Glutamatergic neuron (in vitro differentiated cells): ENCODE data around the gene GABRG3. TPM values are rescaled to one million over a fixed set of nuclear protein-coding genes. Genes with fewer than 3 reads are reported as not detected.

Experiments
- DNase-seq: peaks from one replicate; pipeline ENCODE4 v3.0.0; 2022
- H3K27ac Mint-ChIP-seq: one replicate; pipeline ENCODE4 v1.8.0; 2020; ENCODE audit warnings: mild to moderate bottlenecking, mixed read lengths, inconsistent platforms; ENCODE audit not compliant: unreplicated experiment
- H3K27me3 Mint-ChIP-seq: one replicate; pipeline ENCODE4 v1.8.0; 2020; ENCODE audit warnings: mild to moderate bottlenecking, moderate library complexity, mixed read lengths, inconsistent platforms; ENCODE audit not compliant: unreplicated experiment
- H3K36me3 Mint-ChIP-seq: one replicate; pipeline ENCODE4 v1.8.0; 2020; ENCODE audit warnings: mild to moderate bottlenecking, mixed read lengths, inconsistent platforms; ENCODE audit not compliant: unreplicated experiment
- H3K4me1 Mint-ChIP-seq: one replicate; pipeline ENCODE4 v1.8.0; 2020; ENCODE audit warnings: mild to moderate bottlenecking, low read depth, mixed read lengths, inconsistent platforms; ENCODE audit not compliant: unreplicated experiment
- H3K4me3 Mint-ChIP-seq: one replicate; pipeline ENCODE4 v1.8.0; 2020; ENCODE audit warnings: mild to moderate bottlenecking, mixed read lengths, inconsistent platforms; ENCODE audit not compliant: unreplicated experiment
- H3K9me3 Mint-ChIP-seq: one replicate; pipeline ENCODE4 v1.8.0; 2020; ENCODE audit warnings: mild to moderate bottlenecking, moderate library complexity, mixed read lengths, inconsistent platforms; ENCODE audit not compliant: unreplicated experiment
- CTCF ChIP-seq: fragments of 200-600 bp; sonication (generic); IDR thresholded peaks from one replicate; pipeline ENCODE4 v1.5.0; 2021; ENCODE audit not compliant: partially characterized antibody, unreplicated experiment
- total RNA-seq: library from RNA; stranded (reverse); fragmentation: NEBNext Ultra II Directional; extraction: Animal tissue kit (Norgen Biotek cat#: 25700); gene quantifications from one replicate; pipeline ENCODE4 v1.2.1, GENCODE V29; 2021; ENCODE audit not compliant: unreplicated experiment

Gene GABRG3
- total RNA-seq, 1 donor from 2014 or later = 1.3 TPM

- no peak for DNase-seq
- H3K4me3 Mint-ChIP-seq = no peak overlapping the region
- no peaks in the 10 kb centered on the region for H3K36me3 Mint-ChIP-seq
- peaks cover 22% of the 10 kb centered on the region for H3K4me1 Mint-ChIP-seq
- no peak overlapping the region for H3K27ac Mint-ChIP-seq
- no peaks in the 10 kb centered on the region for H3K27me3 Mint-ChIP-seq
- H3K9me3 Mint-ChIP-seq = peaks cover 6% of the 10 kb centered on the region
- TF ChIP-seq CTCF = no peak
These were observed 287.3 kb downstream of the GABRG3 start for GRCh38 chr15:27258287-27258686.

GRCh38 chr15:27260523-27260922 is 289.5 kb downstream of the GABRG3 start:
- TF ChIP-seq CTCF = no peak
- Mint-ChIP-seq H3K9me3 (peaks cover 6% of the 10 kb centered on the region), H3K36me3 (no peaks in the 10 kb centered on the region), H3K4me3 (no peak overlapping the region), H3K27ac (no peak overlapping the region), H3K4me1 (peaks cover 15% of the 10 kb centered on the region), H3K27me3 (no peaks in the 10 kb centered on the region)
- no peak for DNase-seq

GRCh38 chr15:27268923-27269322 is 297.9 kb downstream of the GABRG3 start:
- no peak for DNase-seq

GRCh38 chr15:27271258-27271657 is 300.3 kb downstream of the GABRG3 start:
- DNase-seq = no peak
- TF ChIP-seq CTCF = no peak
- H3K9me3 Mint-ChIP-seq = peaks cover 4% of the 10 kb centered on the region
- peaks cover 14% of the 10 kb centered on the region for H3K4me1 Mint-ChIP-seq
- no peak overlapping the region for H3K27ac Mint-ChIP-seq
- H3K36me3 Mint-ChIP-seq = peaks cover 8% of the 10 kb centered on the region
- H3K4me3 Mint-ChIP-seq = no peak overlapping the region
- peaks cover 6% of the 10 kb centered on the region for H3K27me3 Mint-ChIP-seq

More at GRCh38 chr15:27268923-27269322, 297.9 kb downstream of the GABRG3 start:
- Mint-ChIP-seq H3K27me3 (peaks cover 2% of the 10 kb centered on the region), H3K27ac (no peak overlapping the region), H3K4me3 (no peak overlapping the region), H3K9me3 (peaks cover 4% of the 10 kb centered on the region), H3K4me1 (peaks cover 8% of the 10 kb centered on the region), H3K36me3 (peaks cover 9% of the 10 kb centered on the region)
- no peak for TF ChIP-seq CTCF

GRCh38 chr15:27272427-27272826 is 301.4 kb downstream of the GABRG3 start:
- no peaks in the 10 kb centered on the region for H3K36me3 Mint-ChIP-seq
- no peak for DNase-seq
- H3K27me3 Mint-ChIP-seq = peaks cover 6% of the 10 kb centered on the region
- no peak overlapping the region for H3K4me3 Mint-ChIP-seq
- TF ChIP-seq CTCF = no peak
- H3K9me3 Mint-ChIP-seq = peaks cover 2% of the 10 kb centered on the region
- no peak overlapping the region for H3K27ac Mint-ChIP-seq
- H3K4me1 Mint-ChIP-seq = peaks cover 24% of the 10 kb centered on the region
